HTR-8/SVneo (cell line): ENCODE data around the gene VPS52.
A peak's percentile ranks its signal among the peaks of the same experiment; 100 is the strongest.

Source experiments
- DNase-seq: peaks from one replicate; pipeline ENCODE4 v3.0.0; 2011; ENCODE audit warnings: low spot score, mixed read lengths; ENCODE audit not compliant: insufficient read length
- FAIRE-seq: peaks from 2 replicates; lab custom pipeline; 2011; peaks lifted over from hg19 to GRCh38; lab: Jason Lieb, UNC

The VPS52 gene

GRCh38 chr6:33271468-33272274 is at the start of gene VPS52, which contains the start of gene RPS18:
VPS52 (minus strand) TSS chr6:33271876; CDS start chr6:33271675, 201 bp downstream.
RPS18 (plus strand) TSS chr6:33272075; CDS start chr6:33272120, 45 bp downstream.
- FAIRE-seq (peak; percentile 52), DNase-seq (peak; percentile 90)

- FAIRE-seq (no peak), DNase-seq (no peak)
These were observed 49.6 kb upstream of the VPS52 start for GRCh38 chr6:33321227-33321626.

- DNase-seq (no peak), FAIRE-seq (peak; percentile 13)
These were observed 48.9 kb upstream of the VPS52 start for GRCh38 chr6:33320315-33321181.

GRCh38 chr6:33319939-33320314 is 48.3 kb upstream of the VPS52 start:
- FAIRE-seq (no peak), DNase-seq (no peak)

- FAIRE-seq (no peak), DNase-seq (no peak)
These were observed 46.9 kb upstream of the VPS52 start for GRCh38 chr6:33318426-33319073.

GRCh38 chr6:33317669-33318425 is 46.2 kb upstream of the VPS52 start, which contains the start of gene ZBTB22:
ZBTB22 (minus strand) TSS chr6:33317744; CDS start chr6:33316916, 828 bp downstream.
- peak; percentile 97 for DNase-seq
- peak; percentile 82 for FAIRE-seq

- no peak for DNase-seq
- no peak for FAIRE-seq
These were observed 45.7 kb upstream of the VPS52 start for GRCh38 chr6:33317419-33317668.

- DNase-seq: no peak
- no peak for FAIRE-seq
These were observed 45.1 kb upstream of the VPS52 start for GRCh38 chr6:33316603-33317418.

- DNase-seq: no peak
- no peak for FAIRE-seq
These were observed 44.3 kb upstream of the VPS52 start for GRCh38 chr6:33315793-33316602.

- FAIRE-seq: no peak
- DNase-seq: no peak
These were observed 43.5 kb upstream of the VPS52 start for GRCh38 chr6:33314943-33315792.

- FAIRE-seq (no peak), DNase-seq (no peak)
These were observed 42.9 kb upstream of the VPS52 start for GRCh38 chr6:33314515-33314942.

- FAIRE-seq (no peak), DNase-seq (no peak)
These were observed 42.2 kb upstream of the VPS52 start, which contains the start of gene TAPBP for GRCh38 chr6:33313709-33314514. TAPBP (minus strand) TSS chr6:33314078; CDS start chr6:33314041, 37 bp downstream.

- FAIRE-seq (no peak), DNase-seq (no peak)
These were observed 41.5 kb upstream of the VPS52 start for GRCh38 chr6:33313105-33313708.

- no peak for FAIRE-seq
- DNase-seq: peak; percentile 84
These were observed 40.9 kb upstream of the VPS52 start for GRCh38 chr6:33312361-33313104.

- DNase-seq (no peak), FAIRE-seq (no peak)
These were observed 34.7 kb upstream of the VPS52 start for GRCh38 chr6:33306356-33306755.
